ENCODE data around the gene JADE3. TPM values are rescaled to one million over a fixed set of nuclear protein-coding genes. Genes with fewer than 3 reads are reported as not detected.

The JADE3 gene
- total RNA-seq, 4 donors from 2014 or later = 3.4 to 6.3 (median 4.2) TPM

DNA sequence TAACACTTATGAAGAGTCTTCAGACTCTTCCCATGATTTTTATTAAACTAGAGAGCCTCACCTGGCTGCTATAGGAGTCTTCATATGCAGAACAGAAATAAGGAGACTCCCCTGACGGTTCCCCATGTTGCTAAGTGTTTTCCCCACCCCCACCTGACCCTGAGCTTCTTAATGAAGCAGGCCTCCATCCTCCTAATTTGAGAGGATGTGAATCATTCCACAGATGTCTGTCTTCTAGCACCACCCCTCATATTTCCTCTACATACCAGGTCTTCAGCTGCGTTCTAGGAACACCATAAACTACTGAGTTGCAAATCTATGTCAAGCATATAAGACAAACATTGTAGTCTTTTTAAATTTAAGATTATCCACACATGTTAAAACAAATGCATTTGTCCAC, 38.5 kb upstream of the JADE3 start:
- no peaks in the 10 kb centered on the region for H3K4me1 ChIP-seq
- H3K9me3 ChIP-seq = no peaks in the 10 kb centered on the region
- no peaks in the 10 kb centered on the region for H3K27me3 ChIP-seq
- 42 to 80% methylated on average over 2 of the region's 2 CpGs for WGBS, 2 donors
- H3K4me3 ChIP-seq = no peak overlapping the region
- intact Hi-C loops (cut with DNase I) = no loop called here
- TF ChIP-seq, protein P1, sequence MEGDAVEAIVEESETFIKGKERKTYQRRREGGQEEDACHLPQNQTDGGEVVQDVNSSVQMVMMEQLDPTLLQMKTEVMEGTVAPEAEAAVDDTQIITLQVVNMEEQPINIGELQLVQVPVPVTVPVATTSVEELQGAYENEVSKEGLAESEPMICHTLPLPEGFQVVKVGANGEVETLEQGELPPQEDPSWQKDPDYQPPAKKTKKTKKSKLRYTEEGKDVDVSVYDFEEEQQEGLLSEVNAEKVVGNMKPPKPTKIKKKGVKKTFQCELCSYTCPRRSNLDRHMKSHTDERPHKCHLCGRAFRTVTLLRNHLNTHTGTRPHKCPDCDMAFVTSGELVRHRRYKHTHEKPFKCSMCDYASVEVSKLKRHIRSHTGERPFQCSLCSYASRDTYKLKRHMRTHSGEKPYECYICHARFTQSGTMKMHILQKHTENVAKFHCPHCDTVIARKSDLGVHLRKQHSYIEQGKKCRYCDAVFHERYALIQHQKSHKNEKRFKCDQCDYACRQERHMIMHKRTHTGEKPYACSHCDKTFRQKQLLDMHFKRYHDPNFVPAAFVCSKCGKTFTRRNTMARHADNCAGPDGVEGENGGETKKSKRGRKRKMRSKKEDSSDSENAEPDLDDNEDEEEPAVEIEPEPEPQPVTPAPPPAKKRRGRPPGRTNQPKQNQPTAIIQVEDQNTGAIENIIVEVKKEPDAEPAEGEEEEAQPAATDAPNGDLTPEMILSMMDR (IDR thresholded peaks at IDR 0.05) = no peak
- no peak for TF ChIP-seq POLR2A (IDR thresholded peaks at IDR 0.05)
- H3K36me3 ChIP-seq = no peaks in the 10 kb centered on the region
- no peak for DNase-seq
- H3K27ac ChIP-seq = no peak overlapping the region

DNA sequence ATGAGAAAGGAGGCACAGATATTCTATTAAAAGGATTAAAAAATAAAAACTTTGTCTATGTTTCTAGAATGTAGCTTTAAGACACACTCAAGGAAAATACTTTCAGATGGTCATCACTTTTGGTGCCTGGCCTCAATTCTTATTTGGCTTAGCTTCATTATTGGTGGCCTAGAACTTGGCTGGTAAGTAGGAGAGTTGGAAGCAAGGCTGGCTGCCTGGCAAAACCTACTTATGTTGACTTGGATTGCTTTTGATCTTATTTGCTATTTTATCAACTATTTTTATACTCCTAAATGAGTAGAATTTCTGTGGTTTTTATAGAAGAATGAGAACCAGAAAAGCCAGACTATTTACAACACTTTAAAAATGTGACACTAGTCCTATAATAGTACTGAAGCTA, 35.3 kb upstream of the JADE3 start:
- intact Hi-C loops (cut with DNase I) = no loop called here
- H3K27ac ChIP-seq = no peak overlapping the region
- H3K36me3 ChIP-seq = peaks cover 0 to 23% (median 0%) of the 10 kb centered on the region in 3 donors
- no peaks in the 10 kb centered on the region for H3K27me3 ChIP-seq
- no peak for DNase-seq
- H3K4me1 ChIP-seq = no peaks in the 10 kb centered on the region
- TF ChIP-seq POLR2A (IDR thresholded peaks at IDR 0.05) = no peak
- TF ChIP-seq, protein P1 (IDR thresholded peaks at IDR 0.05) = no peak
- no peak overlapping the region for H3K4me3 ChIP-seq
- no peaks in the 10 kb centered on the region for H3K9me3 ChIP-seq

DNA sequence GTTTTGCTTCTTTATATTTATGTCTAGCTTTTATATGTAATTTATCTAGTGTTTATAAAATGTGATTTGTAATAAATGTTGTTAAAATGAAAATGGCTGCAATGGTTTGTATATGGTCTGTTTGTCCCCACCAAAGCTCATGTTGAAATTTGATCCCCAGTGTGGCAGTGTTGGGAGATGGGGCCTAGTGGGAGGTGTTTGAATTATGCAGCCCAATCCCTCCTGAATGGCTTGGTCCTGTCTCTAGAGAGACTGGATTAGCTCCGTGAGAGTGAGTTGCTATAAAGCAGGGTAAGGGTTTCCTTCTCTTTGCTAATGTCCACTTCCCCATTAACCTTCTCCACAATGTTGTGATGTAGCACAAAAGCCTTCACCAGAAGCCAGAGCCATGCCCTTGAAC, 30.0 kb upstream of the JADE3 start:
- no peaks in the 10 kb centered on the region for H3K4me1 ChIP-seq
- H3K36me3 ChIP-seq = peaks cover 0 to 46% (median 0%) of the 10 kb centered on the region in 3 donors

DNA sequence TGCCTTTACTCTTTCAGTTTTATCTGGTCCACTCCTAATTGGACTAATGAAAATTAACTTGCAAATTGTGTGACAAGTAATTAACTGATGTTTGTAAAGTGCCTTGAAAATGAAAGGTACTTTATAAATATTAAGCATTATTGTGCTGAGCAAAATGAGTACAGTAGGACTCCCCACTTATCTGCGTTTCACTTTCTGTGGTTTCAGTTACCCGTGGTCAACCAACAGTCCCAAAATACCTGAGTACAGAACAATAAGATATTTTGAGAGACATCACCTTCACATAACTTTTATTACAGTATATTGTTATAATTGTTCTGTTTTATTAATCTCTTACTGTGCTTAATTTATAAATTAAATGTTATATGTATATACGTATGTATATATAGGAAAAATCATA, 27.4 kb upstream of the JADE3 start:
- no peaks in the 10 kb centered on the region for H3K9me3 ChIP-seq
- TF ChIP-seq, protein P1 (IDR thresholded peaks at IDR 0.05) = no peak
- no peak for TF ChIP-seq POLR2A (IDR thresholded peaks at IDR 0.05)
- H3K4me3 ChIP-seq = no peak overlapping the region
- no peaks in the 10 kb centered on the region for H3K27me3 ChIP-seq
- WGBS, 2 donors = 79 to 100% methylated on average over 3 of the region's 3 CpGs
- H3K4me1 ChIP-seq = no peaks in the 10 kb centered on the region
- peaks cover 0 to 51% (median 0%) of the 10 kb centered on the region in 3 donors for H3K36me3 ChIP-seq
- intact Hi-C loops (cut with DNase I) = no loop called here
- no peak overlapping the region for H3K27ac ChIP-seq
- DNase-seq = no peak

More for the DNA sequence above, 30.0 kb upstream of the JADE3 start:
- no peaks in the 10 kb centered on the region for H3K27me3 ChIP-seq
- no peak overlapping the region for H3K4me3 ChIP-seq
- WGBS, 2 donors = 80 to 89% methylated on average over 1 of the region's 1 CpG
- intact Hi-C loops (cut with DNase I) = no loop called here
- no peak for TF ChIP-seq POLR2A (IDR thresholded peaks at IDR 0.05)
- TF ChIP-seq, protein P1 (IDR thresholded peaks at IDR 0.05) = no peak
- H3K9me3 ChIP-seq = no peaks in the 10 kb centered on the region
- no peak for DNase-seq
- H3K27ac ChIP-seq = no peak overlapping the region

DNA sequence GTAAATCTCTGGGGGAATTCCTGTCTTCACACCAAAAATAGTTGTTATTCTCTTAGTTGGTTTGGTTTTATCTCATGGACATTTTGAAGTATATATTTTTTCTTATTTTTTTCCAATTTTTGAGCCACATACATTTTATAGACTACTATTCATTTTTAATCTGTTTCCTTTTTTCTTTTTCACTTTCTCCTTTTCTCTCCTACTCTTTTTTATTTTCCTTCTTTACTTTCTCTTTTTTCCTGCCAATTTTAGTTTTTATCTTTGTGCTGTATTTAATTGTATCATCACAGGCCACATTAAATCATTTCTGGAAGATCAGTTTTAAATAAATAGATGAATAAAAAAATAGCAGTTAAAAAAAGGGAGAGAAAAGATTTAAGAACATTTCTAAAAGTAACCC, 14.0 kb upstream of the JADE3 start:
- Histone ChIP-seq H3K4me3 (no peak overlapping the region), H3K27ac (no peak overlapping the region), H3K9me3 (no peaks in the 10 kb centered on the region), H3K4me1 (peaks cover 0 to under 1% (median 0%) of the 10 kb centered on the region in 3 donors), H3K36me3 (no peaks in the 10 kb centered on the region), H3K27me3 (peaks cover 0 to 9% (median 0%) of the 10 kb centered on the region in 4 donors)
- intact Hi-C loops (cut with DNase I) = no loop called here
- DNase-seq = no peak
- no peak for TF ChIP-seq POLR2A (IDR thresholded peaks at IDR 0.05)
- TF ChIP-seq, protein P1 (IDR thresholded peaks at IDR 0.05) = no peak

Data from esophagus squamous epithelium (tissue), 5 donors.